Hindlimb muscle (tissue), 1 donor: ENCODE results near the gene MED10. TPM values are rescaled to one million over a fixed set of nuclear protein-coding genes. Genes with fewer than 3 reads are reported as not detected.

Source experiments
- DNase-seq: peaks from one replicate; pipeline ENCODE4 v3.0.0-alpha.2; 2013
- polyA plus RNA-seq: library from polyadenylated mRNA; unstranded; fragments of 120-200 nt; gene quantifications from one replicate; pipeline ENCODE4 v1.2.1, GENCODE V29; 2013; ENCODE audit not compliant: insufficient read length

The MED10 gene
- polyA plus RNA-seq: 36.5 TPM

- peak; percentile 92 for DNase-seq
Measured at GRCh38 chr5:6377905-6378765, at the start of gene MED10. TSS of gene MED10 (minus strand) at chr5:6378547. CDS start at chr5:6378483, 64 bp downstream.

- no peak for DNase-seq
Measured at GRCh38 chr5:6427694-6428093, 49.3 kb upstream of the MED10 start.

GRCh38 chr5:6424700-6425099, 46.4 kb upstream of the MED10 start:
- DNase-seq: no peak

- DNase-seq: no peak
Measured at GRCh38 chr5:6424110-6424659, 45.8 kb upstream of the MED10 start.

GRCh38 chr5:6423327-6424109, 45.2 kb upstream of the MED10 start:
- DNase-seq: no peak

- DNase-seq: no peak
Measured at GRCh38 chr5:6419340-6419852, 41.0 kb upstream of the MED10 start.

GRCh38 chr5:6418679-6419276, 40.4 kb upstream of the MED10 start:
- no peak for DNase-seq

- DNase-seq: no peak
Measured at GRCh38 chr5:6417657-6418056, 39.3 kb upstream of the MED10 start.

GRCh38 chr5:6412811-6413210, 34.5 kb upstream of the MED10 start:
- no peak for DNase-seq

- DNase-seq: no peak
Measured at GRCh38 chr5:6411141-6411540, 32.8 kb upstream of the MED10 start.

GRCh38 chr5:6410421-6410820, 32.1 kb upstream of the MED10 start:
- no peak for DNase-seq

- DNase-seq: no peak
Measured at GRCh38 chr5:6408627-6409446, 30.5 kb upstream of the MED10 start.

- DNase-seq: no peak
Measured at GRCh38 chr5:6408260-6408596, 29.9 kb upstream of the MED10 start.

GRCh38 chr5:6407558-6408259, 29.4 kb upstream of the MED10 start:
- no peak for DNase-seq

GRCh38 chr5:6405591-6405990, 27.2 kb upstream of the MED10 start:
- DNase-seq: no peak

- DNase-seq: no peak
Measured at GRCh38 chr5:6404129-6404528, 25.8 kb upstream of the MED10 start.

- DNase-seq: no peak
Measured at GRCh38 chr5:6403416-6403815, 25.1 kb upstream of the MED10 start.

- no peak for DNase-seq
Measured at GRCh38 chr5:6402939-6403338, 24.6 kb upstream of the MED10 start.

- no peak for DNase-seq
Measured at GRCh38 chr5:6401410-6401809, 23.1 kb upstream of the MED10 start.

GRCh38 chr5:6399980-6400910, 21.9 kb upstream of the MED10 start:
- DNase-seq: no peak
